ENCODE measurements around the gene GNB2.
"Not testable (repeated sequence)": the region's sequence is repeated elsewhere in the genome, so short reads cannot be mapped to it uniquely, and the experiment has no call there.

Gene GNB2

GRCh38 chr7:100705320-100705752 lies 31.8 kb downstream of the GNB2 start:
- peak; percentile 57 for DNase-seq

GRCh38 chr7:100705753-100706671 lies 32.5 kb downstream of the GNB2 start, which contains the start of gene POP7:
Gene POP7, plus strand, starts transcription at chr7:100706121. Its CDS starts 710 bp downstream, at chr7:100706831.
- DNase-seq, result peak; percentile 99

- no peak for DNase-seq
Measured at GRCh38 chr7:100706672-100707311, 33.3 kb downstream of the GNB2 start.

GRCh38 chr7:100708395-100708794 lies 34.9 kb downstream of the GNB2 start:
- no peak for DNase-seq

- DNase-seq, result no peak
Measured at GRCh38 chr7:100710452-100710851, 36.9 kb downstream of the GNB2 start.

- DNase-seq, result no peak
Measured at GRCh38 chr7:100711369-100711768, 37.8 kb downstream of the GNB2 start.

GRCh38 chr7:100714725-100715124 lies 41.2 kb downstream of the GNB2 start:
- DNase-seq, result no peak

GRCh38 chr7:100717073-100717472 lies 43.5 kb downstream of the GNB2 start:
- not testable (repeated sequence) for DNase-seq

GRCh38 chr7:100719523-100720278 lies 46.2 kb downstream of the GNB2 start:
- no peak for DNase-seq

- DNase-seq, result no peak
Measured at GRCh38 chr7:100720279-100720670, 46.7 kb downstream of the GNB2 start, which contains the start of gene EPO. Gene EPO, plus strand, starts transcription at chr7:100720468. Its CDS starts 513 bp downstream, at chr7:100720981.

GRCh38 chr7:100720671-100721504 lies 47.3 kb downstream of the GNB2 start:
- DNase-seq, result no peak

GRCh38 chr7:100721505-100721812 lies 47.9 kb downstream of the GNB2 start:
- DNase-seq, result no peak

GRCh38 chr7:100722480-100723212 lies 49.1 kb downstream of the GNB2 start:
- DNase-seq, result no peak

GRCh38 chr7:100723732-100724275 lies 50.3 kb downstream of the GNB2 start:
- no peak for DNase-seq

GRCh38 chr7:100724364-100724763 lies 50.8 kb downstream of the GNB2 start:
- not testable (repeated sequence) for DNase-seq

- no peak for DNase-seq
Measured at GRCh38 chr7:100726996-100727761, 53.6 kb downstream of the GNB2 start.

GRCh38 chr7:100728196-100728595 lies 54.7 kb downstream of the GNB2 start:
- no peak for DNase-seq
